Peyer's patch (tissue), 4 donors: Measurements from ENCODE around the gene EML4. TPM values are rescaled to one million over a fixed set of nuclear protein-coding genes. Genes with fewer than 3 reads are reported as not detected.

Experiments used
- DNase-seq, 3 donors: peaks; one replicate each; pipeline ENCODE4 v3.0.0-alpha.2; 2017 to 2019
- H3K27ac ChIP-seq, 4 donors: fragments of 200-600 bp; sonication (generic); one replicate each; pipeline ENCODE4 v1.5.1; 2016 to 2019
- H3K27me3 ChIP-seq, 2 donors: fragments of 200-600 bp; sonication (generic); one replicate each; pipeline ENCODE4 v1.5.1; 2019
- H3K36me3 ChIP-seq, 3 donors: fragments of 200-600 bp; sonication (generic); one replicate each; pipeline ENCODE4 v1.5.1; 2016 to 2019
- H3K4me1 ChIP-seq, 4 donors: fragments of 200-600 bp; sonication (generic); one replicate each; pipeline ENCODE4 v1.5.1; 2016 to 2019
- H3K4me3 ChIP-seq, 4 donors: fragments of 200-600 bp; sonication (generic); 1 replicate in 3 of 4; 2 replicates in 1 of 4; pipeline ENCODE4 v1.5.1; 2016 to 2019; ENCODE audit warnings: mild to moderate bottlenecking in 1 of 4
- H3K9me3 ChIP-seq, 4 donors: fragments of 200-600 bp; sonication (generic); one replicate each; pipeline ENCODE4 v1.5.1; 2016 to 2019; ENCODE audit warnings: mild to moderate bottlenecking in 1 of 4
- CTCF ChIP-seq, 6 experiments: fragments of 450-650 bp in 4 of 6; fragments of 200-600 bp in 2 of 6; sonication (generic) in 1 of 6; IDR thresholded peaks; one replicate each; pipeline ENCODE4 v1.5.1; 2017 to 2019; ENCODE audit warnings: antibody characterized with exemption in 6 of 6, mild to moderate bottlenecking in 3 of 6, moderate library complexity in 1 of 6
- POLR2A ChIP-seq, 2 donors: fragments of 450-650 bp; IDR thresholded peaks; one replicate each; pipeline ENCODE4 v1.5.1; 2017; ENCODE audit warnings: antibody characterized with exemption in 2 of 2, mild to moderate bottlenecking in 2 of 2, moderate library complexity in 2 of 2
- total RNA-seq, 4 donors: library from RNA; depleted of rRNA; stranded (reverse); fragments of >200 nt; gene quantifications; one replicate each; pipeline ENCODE4 v1.1.0, GENCODE V29; 2016

The EML4 gene
- total RNA-seq, 4 donors from 2014 or later = 73.7 to 115 (median 84.4) TPM

- DNase-seq = no peak
Measured at GRCh38 chr2:42230891-42231290, 61.7 kb downstream of the EML4 start.

GRCh38 chr2:42232024-42232423 lies 62.9 kb downstream of the EML4 start:
- H3K9me3 ChIP-seq = no peaks in the 10 kb centered on the region
- no peaks in the 10 kb centered on the region for H3K27me3 ChIP-seq
- no peak overlapping the region for H3K27ac ChIP-seq
- TF ChIP-seq POLR2A (IDR thresholded peaks at IDR 0.05) = no peak
- no peak for TF ChIP-seq CTCF (IDR thresholded peaks at IDR 0.05)
- DNase-seq = no peak
- peaks cover 0 to 6% (median 0%) of the 10 kb centered on the region in 4 donors for H3K4me1 ChIP-seq
- no peak overlapping the region for H3K4me3 ChIP-seq
- no peaks in the 10 kb centered on the region for H3K36me3 ChIP-seq

More at GRCh38 chr2:42230891-42231290, 61.7 kb downstream of the EML4 start:
- H3K27me3 ChIP-seq = no peaks in the 10 kb centered on the region
- no peaks in the 10 kb centered on the region for H3K36me3 ChIP-seq
- TF ChIP-seq CTCF (IDR thresholded peaks at IDR 0.05) (no peak), POLR2A (IDR thresholded peaks at IDR 0.05) (no peak)
- no peak overlapping the region for H3K27ac ChIP-seq
- H3K9me3 ChIP-seq = no peaks in the 10 kb centered on the region
- H3K4me1 ChIP-seq = peaks cover 0 to 6% (median 0%) of the 10 kb centered on the region in 4 donors
- no peak overlapping the region for H3K4me3 ChIP-seq

GRCh38 chr2:42233976-42234441 lies 64.9 kb downstream of the EML4 start:
- H3K9me3 ChIP-seq = no peaks in the 10 kb centered on the region
- no peaks in the 10 kb centered on the region for H3K36me3 ChIP-seq
- H3K27ac ChIP-seq = no peak overlapping the region
- H3K4me3 ChIP-seq = no peak overlapping the region
- no peaks in the 10 kb centered on the region for H3K27me3 ChIP-seq
- DNase-seq = no peak
- peaks cover 0 to 6% (median 0%) of the 10 kb centered on the region in 4 donors for H3K4me1 ChIP-seq
- TF ChIP-seq CTCF (IDR thresholded peaks at IDR 0.05) (no peak), POLR2A (IDR thresholded peaks at IDR 0.05) (no peak)

- Histone ChIP-seq H3K4me3 (no peak overlapping the region), H3K9me3 (no peaks in the 10 kb centered on the region), H3K27me3 (no peaks in the 10 kb centered on the region), H3K36me3 (no peaks in the 10 kb centered on the region), H3K27ac (no peak overlapping the region), H3K4me1 (peaks cover 0 to 25% (median 0%) of the 10 kb centered on the region in 4 donors)
- DNase-seq = no peak
- TF ChIP-seq CTCF (IDR thresholded peaks at IDR 0.05) = no peak
- no peak for TF ChIP-seq POLR2A (IDR thresholded peaks at IDR 0.05)
Measured at GRCh38 chr2:42236911-42237310, 67.8 kb downstream of the EML4 start.

- TF ChIP-seq POLR2A (IDR thresholded peaks at IDR 0.05) (no peak), CTCF (IDR thresholded peaks at IDR 0.05) (peak in 5 of 6 experiments; percentile 10 to 74 (median 57))
- Histone ChIP-seq H3K4me1 (peaks cover 0 to 33% (median 0%) of the 10 kb centered on the region in 4 donors), H3K9me3 (no peaks in the 10 kb centered on the region), H3K27ac (no peak overlapping the region), H3K27me3 (no peaks in the 10 kb centered on the region), H3K4me3 (no peak overlapping the region), H3K36me3 (no peaks in the 10 kb centered on the region)
- peak; percentile 33 to 77 (median 57) for DNase-seq
Measured at GRCh38 chr2:42238644-42239288, 69.6 kb downstream of the EML4 start.
